Cortex of kidney (tissue), 1 donor: ENCODE measurements around the gene RNH1.

ENCODE experiments used
- DNase-seq: peaks from one replicate; lab custom pipeline; 2025; lab: John Stamatoyannopoulos, UW

The RNH1 gene

GRCh38 chr11:499201-500076 is 7.6 kb downstream of the RNH1 start:
- no peak for DNase-seq

- no peak for DNase-seq
Observed at GRCh38 chr11:498297-499181, 8.5 kb downstream of the RNH1 start.

- DNase-seq = no peak
Observed at GRCh38 chr11:497565-498296, 9.3 kb downstream of the RNH1 start.

GRCh38 chr11:496834-497564 is 10.0 kb downstream of the RNH1 start:
- no peak for DNase-seq

GRCh38 chr11:495537-495931 is 11.5 kb downstream of the RNH1 start:
- no peak for DNase-seq

- no peak for DNase-seq
Observed at GRCh38 chr11:494761-495536, 12.1 kb downstream of the RNH1 start.

- DNase-seq = no peak
Observed at GRCh38 chr11:492427-493226, 14.4 kb downstream of the RNH1 start.

- DNase-seq = no peak
Observed at GRCh38 chr11:491358-491757, 15.7 kb downstream of the RNH1 start.

- DNase-seq = no peak
Observed at GRCh38 chr11:490930-491260, 16.1 kb downstream of the RNH1 start.

- no peak for DNase-seq
Observed at GRCh38 chr11:490186-490929, 16.7 kb downstream of the RNH1 start.

- no peak for DNase-seq
Observed at GRCh38 chr11:489610-490185, 17.3 kb downstream of the RNH1 start.

GRCh38 chr11:488992-489391 is 18.1 kb downstream of the RNH1 start:
- no peak for DNase-seq

GRCh38 chr11:488579-488978 is 18.5 kb downstream of the RNH1 start:
- DNase-seq = no peak

- no peak for DNase-seq
Observed at GRCh38 chr11:488062-488461, 19.0 kb downstream of the RNH1 start.

- DNase-seq = no peak
Observed at GRCh38 chr11:487571-488021, 19.4 kb downstream of the RNH1 start.

GRCh38 chr11:486189-486588 is 20.9 kb downstream of the RNH1 start:
- no peak for DNase-seq

- DNase-seq = no peak
Observed at GRCh38 chr11:484616-485015, 22.4 kb downstream of the RNH1 start.

- DNase-seq = no peak
Observed at GRCh38 chr11:479311-479710, 27.7 kb downstream of the RNH1 start.
